ENCODE results near the gene CST11.

CST11 gene

DNA sequence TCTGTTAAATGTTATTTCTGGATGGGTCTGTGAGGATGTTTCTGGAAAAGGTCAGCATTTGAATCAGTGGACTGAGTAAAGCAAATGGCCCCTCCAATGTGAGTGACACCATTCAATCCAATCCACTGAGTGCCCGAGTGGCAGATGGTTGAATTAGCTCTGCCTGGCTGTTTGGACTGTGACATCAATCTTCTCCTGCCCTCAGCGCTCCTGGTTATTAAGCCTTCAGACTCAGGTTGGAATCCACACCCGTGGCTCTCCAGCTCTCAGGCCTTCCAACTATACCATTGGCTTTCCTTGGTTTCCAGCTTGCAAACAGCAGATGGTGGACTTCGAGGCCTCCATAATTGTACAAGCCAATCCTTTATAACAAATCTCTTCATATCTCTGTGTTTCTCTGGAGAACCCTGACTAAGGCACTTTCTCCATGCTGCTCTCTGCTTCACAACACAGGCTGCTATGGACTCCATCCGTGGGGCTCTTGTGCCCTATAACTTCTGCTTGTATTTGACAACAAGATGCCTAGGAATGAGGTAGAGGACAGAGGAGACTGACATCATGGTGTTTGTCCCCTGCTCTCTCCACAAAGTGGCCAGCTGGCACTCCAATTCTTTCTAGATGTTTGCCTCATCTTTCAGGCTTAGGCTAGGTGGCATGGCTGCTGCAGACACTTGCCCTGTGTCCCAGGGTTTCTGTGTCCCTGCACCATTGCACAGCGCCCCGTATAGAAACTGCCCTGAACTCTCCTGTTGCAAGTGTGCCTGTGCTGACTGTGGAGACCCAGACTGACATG, 18.0 kb downstream of the CST11 start:
- in situ Hi-C loops (cut with MboI; ENCODE audit: low pct_unique_long_range_greater_than_20kb, low sequenced_read_pairs, unreplicated experiment), result no loop called here
- TF ChIP-seq, protein P1, sequence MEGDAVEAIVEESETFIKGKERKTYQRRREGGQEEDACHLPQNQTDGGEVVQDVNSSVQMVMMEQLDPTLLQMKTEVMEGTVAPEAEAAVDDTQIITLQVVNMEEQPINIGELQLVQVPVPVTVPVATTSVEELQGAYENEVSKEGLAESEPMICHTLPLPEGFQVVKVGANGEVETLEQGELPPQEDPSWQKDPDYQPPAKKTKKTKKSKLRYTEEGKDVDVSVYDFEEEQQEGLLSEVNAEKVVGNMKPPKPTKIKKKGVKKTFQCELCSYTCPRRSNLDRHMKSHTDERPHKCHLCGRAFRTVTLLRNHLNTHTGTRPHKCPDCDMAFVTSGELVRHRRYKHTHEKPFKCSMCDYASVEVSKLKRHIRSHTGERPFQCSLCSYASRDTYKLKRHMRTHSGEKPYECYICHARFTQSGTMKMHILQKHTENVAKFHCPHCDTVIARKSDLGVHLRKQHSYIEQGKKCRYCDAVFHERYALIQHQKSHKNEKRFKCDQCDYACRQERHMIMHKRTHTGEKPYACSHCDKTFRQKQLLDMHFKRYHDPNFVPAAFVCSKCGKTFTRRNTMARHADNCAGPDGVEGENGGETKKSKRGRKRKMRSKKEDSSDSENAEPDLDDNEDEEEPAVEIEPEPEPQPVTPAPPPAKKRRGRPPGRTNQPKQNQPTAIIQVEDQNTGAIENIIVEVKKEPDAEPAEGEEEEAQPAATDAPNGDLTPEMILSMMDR (IDR thresholded peaks at IDR 0.05; ENCODE audit: extremely low read depth, insufficient read depth, missing control alignments), result no peak
- DNase-seq (ENCODE audit: low spot score), result no peak

DNA sequence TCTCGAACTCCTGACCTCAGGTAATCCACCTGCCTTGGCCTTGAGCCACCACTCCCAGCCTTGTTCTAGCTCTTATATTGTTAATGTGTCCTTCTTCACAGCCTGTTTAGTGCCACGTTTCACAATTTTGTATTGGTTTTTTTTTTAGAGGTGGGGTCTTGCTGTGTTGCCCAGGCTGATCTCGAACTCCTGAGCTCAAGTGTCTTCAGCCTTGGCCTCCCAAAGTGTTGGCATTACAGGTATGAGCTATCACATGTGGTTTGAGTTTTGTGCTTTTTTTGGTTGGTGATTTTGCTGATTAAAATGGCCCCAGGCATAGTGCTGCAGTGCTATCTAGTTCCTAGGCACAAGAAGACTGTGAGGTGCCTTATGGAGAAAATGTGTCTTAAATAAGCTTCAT, 19.0 kb downstream of the CST11 start:
- no peak for DNase-seq (ENCODE audit: low spot score)
- in situ Hi-C loops (cut with MboI; ENCODE audit: low pct_unique_long_range_greater_than_20kb, low sequenced_read_pairs, unreplicated experiment), result no loop called here
- TF ChIP-seq, protein P1 (IDR thresholded peaks at IDR 0.05; ENCODE audit: extremely low read depth, insufficient read depth, missing control alignments), result no peak

DNA sequence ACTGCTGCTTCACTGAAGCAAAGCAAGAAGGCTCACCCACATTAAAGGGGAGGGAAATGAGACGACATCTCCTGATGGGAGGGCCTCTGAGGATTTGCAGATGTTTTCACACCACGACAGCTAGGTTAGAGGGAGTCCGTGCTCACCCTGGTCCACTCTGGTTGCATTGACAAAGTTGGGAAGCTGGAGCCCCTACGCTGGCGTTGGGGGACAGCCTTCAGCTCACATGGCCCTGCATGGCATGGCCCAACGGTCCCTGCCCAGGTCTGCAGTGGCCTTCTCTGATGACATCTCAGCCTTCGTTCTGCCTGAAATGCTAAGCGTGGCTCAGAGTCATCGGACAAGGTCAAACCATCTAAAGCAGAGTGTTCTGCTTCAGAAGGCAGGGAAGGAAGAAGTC, 27.5 kb downstream of the CST11 start:
- TF ChIP-seq, protein P1 (IDR thresholded peaks at IDR 0.05; ENCODE audit: extremely low read depth, insufficient read depth, missing control alignments), result no peak
- DNase-seq (ENCODE audit: low spot score), result no peak
- in situ Hi-C loops (cut with MboI; ENCODE audit: low pct_unique_long_range_greater_than_20kb, low sequenced_read_pairs, unreplicated experiment), result no loop called here

DNA sequence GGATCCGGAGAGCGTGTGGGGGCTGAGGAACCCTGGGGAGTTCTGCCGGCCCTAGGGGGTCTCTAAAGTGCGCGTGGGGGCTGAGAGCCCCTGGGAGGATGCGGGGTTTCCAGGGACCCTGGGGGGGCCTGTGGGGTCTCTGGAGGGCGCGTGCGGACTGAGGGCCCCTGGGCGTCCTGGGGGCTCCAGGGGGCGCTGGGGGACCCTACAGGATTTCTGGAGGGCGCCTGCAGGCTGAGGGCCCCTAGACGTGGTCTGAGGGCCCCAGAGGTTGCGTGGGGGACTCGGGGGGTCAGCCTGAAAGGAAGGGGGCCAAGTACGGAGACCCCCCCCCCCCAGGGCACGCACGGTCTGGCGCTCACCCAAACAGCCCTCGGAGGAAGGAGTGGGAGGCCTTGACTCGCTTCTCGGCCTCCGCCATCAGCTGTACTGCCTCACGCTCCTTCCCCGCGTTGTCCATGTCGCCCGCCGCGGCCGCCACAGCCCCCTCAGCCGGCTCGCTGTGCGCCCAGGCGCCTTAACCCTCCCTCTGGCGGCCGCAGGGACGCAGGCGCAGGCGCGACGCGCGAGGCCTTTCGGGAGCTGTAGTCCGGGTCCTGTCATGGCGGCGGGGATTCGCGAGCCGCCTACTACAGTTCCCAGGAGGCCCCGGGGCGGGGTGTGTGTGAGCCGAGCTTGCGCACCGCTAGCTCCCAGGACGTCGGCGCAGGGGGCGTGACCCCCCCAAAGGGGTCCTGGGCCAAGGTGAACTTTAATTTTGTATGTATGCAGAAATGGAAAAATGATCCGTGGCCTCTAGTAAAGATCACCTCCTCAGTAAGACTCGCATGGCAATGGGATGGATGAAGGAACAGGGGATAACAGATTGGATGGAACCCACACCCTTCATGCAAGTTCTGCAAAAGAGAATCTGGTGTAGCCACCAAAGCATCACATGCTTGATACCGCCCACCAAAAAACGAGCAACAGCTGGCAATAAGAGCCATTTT, 31.4 kb downstream of the CST11 start, which contains the start of gene NAPB:
TSS of gene NAPB (minus strand) at position 546 of the 989 bp plus-strand sequence. CDS start at position 460, 86 bp downstream.
- TF ChIP-seq, protein P1 (IDR thresholded peaks at IDR 0.05; ENCODE audit: extremely low read depth, insufficient read depth, missing control alignments), result peak; percentile 21
- in situ Hi-C loops (cut with MboI; ENCODE audit: low pct_unique_long_range_greater_than_20kb, low sequenced_read_pairs, unreplicated experiment), result no loop called here
- DNase-seq (ENCODE audit: low spot score), result peak; percentile 96

DNA sequence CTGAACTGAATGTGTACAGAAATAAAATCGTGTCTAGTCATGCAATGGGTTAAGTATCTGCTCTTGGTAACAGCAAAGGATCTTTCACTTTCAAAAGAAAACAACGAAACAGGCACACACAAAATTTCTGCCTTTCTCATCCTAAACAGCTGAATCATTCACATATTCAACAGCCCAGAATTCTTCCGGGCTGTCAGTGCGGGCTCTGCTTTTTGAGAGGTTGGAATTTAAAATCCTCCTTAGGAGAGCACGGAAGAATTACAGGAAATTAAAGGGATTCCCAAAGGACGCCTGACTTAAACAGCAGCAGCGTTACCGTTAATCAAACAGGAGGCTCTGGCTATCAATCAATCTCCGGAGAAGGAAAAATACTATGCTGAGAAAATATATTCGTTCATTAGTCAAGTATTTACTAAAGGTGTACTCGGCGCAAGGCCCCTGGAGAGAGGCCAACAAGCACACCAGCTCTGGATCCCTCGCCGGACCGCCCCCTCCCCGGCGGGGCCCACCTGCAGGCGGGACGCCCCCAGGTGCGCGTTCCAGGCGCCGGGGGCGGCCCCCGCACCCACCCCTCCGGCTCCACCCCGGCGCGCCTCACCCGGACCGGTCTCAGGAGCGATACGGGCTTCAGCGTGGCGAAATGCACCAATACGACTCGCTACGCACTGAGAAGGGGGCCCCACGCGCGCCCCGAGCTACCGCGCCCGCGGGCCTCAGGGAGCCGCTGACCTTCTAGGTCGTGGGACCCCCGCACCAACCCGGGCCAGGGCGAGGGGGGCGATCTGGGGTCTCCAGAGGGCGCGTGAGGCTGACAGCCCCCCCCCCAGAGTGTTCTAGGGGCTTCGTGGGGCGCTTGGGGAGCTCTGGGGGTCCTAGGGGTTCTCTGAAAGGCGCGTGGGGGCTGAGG, 32.4 kb downstream of the CST11 start:
- TF ChIP-seq, protein P1 (IDR thresholded peaks at IDR 0.05; ENCODE audit: extremely low read depth, insufficient read depth, missing control alignments), result no peak
- DNase-seq (ENCODE audit: low spot score), result peak; percentile 58
- in situ Hi-C loops (cut with MboI; ENCODE audit: low pct_unique_long_range_greater_than_20kb, low sequenced_read_pairs, unreplicated experiment), result no loop called here

DNA sequence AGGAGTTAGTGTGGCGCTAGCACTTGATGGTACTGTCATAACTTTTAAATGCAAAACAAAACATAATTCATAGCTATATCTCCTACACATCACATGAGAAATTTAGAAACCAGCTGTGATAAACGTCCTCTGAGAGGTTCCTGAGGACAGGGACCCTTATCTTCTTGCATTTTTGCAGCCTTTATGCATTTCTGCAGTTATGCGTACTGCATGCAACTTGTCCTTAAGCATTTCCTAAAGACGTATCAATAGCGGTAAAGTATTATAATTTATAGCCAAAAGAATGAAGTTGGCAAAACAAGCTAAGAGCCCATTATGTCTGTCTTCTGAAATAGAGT, 33.0 kb downstream of the CST11 start:
- TF ChIP-seq, protein P1 (IDR thresholded peaks at IDR 0.05; ENCODE audit: extremely low read depth, insufficient read depth, missing control alignments), result no peak
- in situ Hi-C loops (cut with MboI; ENCODE audit: low pct_unique_long_range_greater_than_20kb, low sequenced_read_pairs, unreplicated experiment), result no loop called here
- DNase-seq (ENCODE audit: low spot score), result no peak
